ENCODE measurements around the gene KRT75.

Gene KRT75

GRCh38 chr12:52439420-52439819, 5.2 kb upstream of the KRT75 start:
- no peak overlapping the region for H3K27ac ChIP-seq
- no peak for TF ChIP-seq CTCF (conservative IDR thresholded peaks at IDR 0.05)

- no peak overlapping the region for H3K27ac ChIP-seq
- no peak for TF ChIP-seq CTCF (conservative IDR thresholded peaks at IDR 0.05)
These were observed 4.4 kb upstream of the KRT75 start for GRCh38 chr12:52438305-52439301.

- no peak overlapping the region for H3K27ac ChIP-seq
- TF ChIP-seq CTCF (conservative IDR thresholded peaks at IDR 0.05) = no peak
These were observed 3.3 kb upstream of the KRT75 start for GRCh38 chr12:52437508-52437907.

GRCh38 chr12:52436828-52437474, 2.8 kb upstream of the KRT75 start:
- no peak for TF ChIP-seq CTCF (conservative IDR thresholded peaks at IDR 0.05)

GRCh38 chr12:52436000-52436827, 2.0 kb upstream of the KRT75 start:
- no peak overlapping the region for H3K27ac ChIP-seq

More at GRCh38 chr12:52436828-52437474, 2.8 kb upstream of the KRT75 start:
- no peak overlapping the region for H3K27ac ChIP-seq

GRCh38 chr12:52435659-52435999, 1.5 kb upstream of the KRT75 start:
- TF ChIP-seq CTCF (conservative IDR thresholded peaks at IDR 0.05) = no peak
- H3K27ac ChIP-seq = no peak overlapping the region

More at GRCh38 chr12:52436000-52436827, 2.0 kb upstream of the KRT75 start:
- TF ChIP-seq CTCF (conservative IDR thresholded peaks at IDR 0.05) = no peak
